GM12873 (cell line): Measurements from ENCODE around the gene NDUFAF2.

Source experiments
- TF ChIP-seq, protein P1 (sequence below): IDR thresholded peaks from 2 replicates; pipeline ENCODE4 v1.5.1; 2012; ENCODE audit warnings: low read depth, mild to moderate bottlenecking, moderate library complexity, low read length, control low read depth; ENCODE audit not compliant: insufficient read depth; ENCODE audit errors: missing control alignments

The NDUFAF2 gene

DNA sequence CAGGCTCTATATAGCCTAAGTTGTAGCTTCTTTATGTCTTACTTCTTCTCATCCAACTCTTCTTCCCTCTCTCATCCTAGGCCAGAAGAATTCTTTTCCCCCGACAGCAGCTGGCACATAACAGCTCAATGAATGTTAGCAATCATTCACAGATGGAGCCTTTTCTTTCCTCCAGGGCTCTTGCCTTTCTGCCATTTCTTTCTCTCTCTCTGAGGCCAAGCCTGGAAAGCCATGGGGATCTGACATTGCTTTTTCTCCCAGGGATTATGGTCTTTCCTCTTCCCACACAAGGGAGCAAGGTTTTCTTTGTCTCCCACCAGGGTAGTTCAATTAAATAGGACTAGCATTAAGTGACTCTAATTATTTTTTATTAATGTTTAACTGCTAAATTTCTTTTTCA, 196.8 kb downstream of the NDUFAF2 start:
- TF ChIP-seq, protein P1, sequence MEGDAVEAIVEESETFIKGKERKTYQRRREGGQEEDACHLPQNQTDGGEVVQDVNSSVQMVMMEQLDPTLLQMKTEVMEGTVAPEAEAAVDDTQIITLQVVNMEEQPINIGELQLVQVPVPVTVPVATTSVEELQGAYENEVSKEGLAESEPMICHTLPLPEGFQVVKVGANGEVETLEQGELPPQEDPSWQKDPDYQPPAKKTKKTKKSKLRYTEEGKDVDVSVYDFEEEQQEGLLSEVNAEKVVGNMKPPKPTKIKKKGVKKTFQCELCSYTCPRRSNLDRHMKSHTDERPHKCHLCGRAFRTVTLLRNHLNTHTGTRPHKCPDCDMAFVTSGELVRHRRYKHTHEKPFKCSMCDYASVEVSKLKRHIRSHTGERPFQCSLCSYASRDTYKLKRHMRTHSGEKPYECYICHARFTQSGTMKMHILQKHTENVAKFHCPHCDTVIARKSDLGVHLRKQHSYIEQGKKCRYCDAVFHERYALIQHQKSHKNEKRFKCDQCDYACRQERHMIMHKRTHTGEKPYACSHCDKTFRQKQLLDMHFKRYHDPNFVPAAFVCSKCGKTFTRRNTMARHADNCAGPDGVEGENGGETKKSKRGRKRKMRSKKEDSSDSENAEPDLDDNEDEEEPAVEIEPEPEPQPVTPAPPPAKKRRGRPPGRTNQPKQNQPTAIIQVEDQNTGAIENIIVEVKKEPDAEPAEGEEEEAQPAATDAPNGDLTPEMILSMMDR = no peak

DNA sequence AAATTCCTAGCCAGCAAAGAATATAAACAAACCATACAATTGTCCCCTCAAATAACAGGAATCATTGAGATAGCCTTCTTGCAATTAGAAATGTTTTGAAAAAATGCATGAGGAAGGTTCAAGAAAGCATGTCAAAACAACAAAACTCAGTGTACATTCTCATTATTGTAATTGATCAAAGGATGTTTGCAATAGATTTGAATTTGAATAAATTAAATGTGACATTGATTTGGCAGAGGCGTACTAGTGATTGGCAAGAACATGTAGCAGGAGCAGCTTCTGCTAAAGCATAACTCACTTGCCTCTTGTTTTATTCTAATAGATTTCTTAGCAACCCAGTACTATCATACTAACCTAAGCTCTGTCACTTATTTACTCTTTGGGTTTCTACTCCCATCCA, 197.4 kb downstream of the NDUFAF2 start:
- TF ChIP-seq, protein P1 = no peak

DNA sequence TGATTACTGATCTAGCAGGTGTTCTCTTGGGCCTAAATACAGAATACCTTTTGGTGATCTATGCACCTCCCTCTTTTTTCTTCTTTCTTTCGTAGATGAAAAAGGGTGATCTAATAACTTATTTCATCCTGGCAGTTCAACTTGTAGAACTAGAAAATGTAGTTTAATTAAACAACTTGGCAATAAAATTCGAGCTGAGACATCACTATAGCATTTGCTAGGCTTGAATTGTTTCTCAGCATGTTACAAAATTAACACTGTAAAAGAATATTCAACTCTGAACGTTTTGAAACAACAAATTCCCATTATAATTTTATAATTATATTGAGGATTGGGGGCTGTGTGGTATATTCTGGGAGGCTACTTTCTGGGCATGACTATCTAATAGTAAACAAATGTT, 197.8 kb downstream of the NDUFAF2 start:
- TF ChIP-seq, protein P1 = no peak

DNA sequence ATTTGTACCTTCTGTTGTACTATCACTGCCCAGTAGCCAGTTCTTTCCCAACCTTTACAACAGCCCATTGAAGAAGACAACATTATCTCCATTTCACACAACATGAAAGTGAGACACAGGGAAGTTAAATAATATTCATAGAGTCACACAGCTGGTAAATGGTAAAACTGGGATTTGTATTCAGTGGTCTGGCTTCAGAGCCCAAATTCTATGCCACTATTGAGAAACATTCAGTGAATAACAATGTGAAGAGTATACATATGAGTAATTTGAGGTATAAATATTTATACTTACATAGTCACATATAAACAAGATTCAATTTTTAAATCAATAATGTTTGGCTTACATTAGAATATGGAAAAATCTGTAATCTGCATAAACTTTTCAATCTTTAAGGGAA, 203.5 kb downstream of the NDUFAF2 start:
- TF ChIP-seq, protein P1 = no peak

DNA sequence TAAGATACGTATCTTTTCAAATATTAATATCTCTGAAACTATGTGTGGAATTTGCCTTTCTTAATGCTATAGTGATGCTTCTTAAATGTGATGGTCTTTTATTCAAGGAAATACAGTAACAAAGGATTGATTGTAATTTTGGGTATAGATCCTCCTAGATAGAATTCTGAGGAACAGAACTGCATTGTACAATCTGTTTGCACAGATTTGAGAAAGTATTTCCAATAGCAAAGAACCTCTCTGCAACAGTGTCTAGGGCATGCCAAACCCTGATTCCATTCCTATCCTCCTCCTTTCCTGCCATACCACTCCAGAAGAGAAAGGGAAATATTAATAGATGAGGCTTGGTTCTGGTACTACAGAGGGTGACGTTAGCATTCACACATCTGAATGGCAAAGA, 206.9 kb downstream of the NDUFAF2 start:
- TF ChIP-seq, protein P1 = no peak

DNA sequence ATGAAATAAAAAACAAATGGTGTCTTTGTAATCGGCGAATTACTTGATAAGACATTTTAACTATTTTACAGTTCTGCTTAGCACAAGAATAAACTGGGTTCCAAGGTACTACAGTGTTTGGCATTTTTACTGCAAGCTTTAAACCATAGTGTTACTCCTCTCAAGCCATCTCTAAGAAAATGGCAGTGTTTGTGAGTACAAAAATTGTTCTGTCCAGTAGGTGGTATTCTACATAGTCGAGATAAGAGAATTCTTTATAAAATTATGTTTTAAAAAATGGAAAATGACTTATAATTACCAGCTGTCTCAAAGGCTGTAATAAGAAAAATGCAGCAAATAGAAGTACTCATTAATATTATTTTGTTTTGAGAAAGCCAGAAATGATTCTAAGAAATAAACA, 214.1 kb downstream of the NDUFAF2 start:
- TF ChIP-seq, protein P1 = no peak

DNA sequence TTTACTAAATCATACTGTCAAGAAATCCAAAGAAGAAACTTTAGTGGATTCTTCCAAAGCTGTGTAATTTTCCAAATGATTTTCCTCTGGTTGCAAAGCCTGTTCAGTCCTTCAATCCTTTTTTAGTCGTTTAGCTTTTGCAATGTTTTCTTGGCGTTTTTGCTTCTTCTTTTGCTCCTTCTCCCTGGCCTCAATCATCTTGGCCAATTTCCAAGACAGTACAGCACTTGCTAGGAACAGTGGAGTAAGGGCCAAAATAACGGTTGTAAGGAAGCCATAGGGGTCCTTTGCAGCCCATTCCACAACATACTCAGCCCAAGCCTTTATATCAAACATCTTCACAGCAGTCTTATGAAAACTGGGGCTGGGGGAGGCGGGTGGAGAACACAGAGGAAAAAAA, 214.8 kb downstream of the NDUFAF2 start:
- TF ChIP-seq, protein P1 = no peak
